ENCODE results near the gene OBSCN. TPM values are rescaled to one million over a fixed set of nuclear protein-coding genes. Genes with fewer than 3 reads are reported as not detected.
"Not testable (repeated sequence)": the region's sequence is repeated elsewhere in the genome, so short reads cannot be mapped to it uniquely, and the experiment has no call there.

The OBSCN gene
- total and polyA plus RNA-seq, 2 donors (not counting 3 experiments of a cell fraction or from before 2014, with no cell fraction given): 1.5 to 2.9 TPM

DNA sequence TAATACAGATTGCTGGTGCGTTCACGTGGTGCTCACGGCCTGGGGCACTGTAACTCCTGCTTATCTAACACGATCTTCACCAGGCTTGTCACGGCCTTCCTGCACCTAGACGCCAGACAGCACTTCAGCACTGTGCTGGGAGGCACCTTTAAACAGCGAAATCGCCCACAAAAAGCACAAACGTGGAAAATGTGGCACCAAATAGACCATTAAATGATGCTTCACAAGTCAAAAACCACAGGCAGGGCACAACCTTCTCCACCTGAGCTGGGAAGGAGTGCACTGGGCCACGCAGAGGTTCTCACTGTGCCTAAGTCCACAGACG, 22.2 kb upstream of the OBSCN start:
- Histone ChIP-seq H3K79me2 (ENCODE audit: control insufficient read depth, insufficient read depth, low read length) (no peaks in the 10 kb centered on the region), H3K9ac (replicated peaks; ENCODE audit: extremely low read depth, insufficient read depth, low read length) (no peak overlapping the region), H3K9me3 (replicated peaks; ENCODE audit: control insufficient read depth, insufficient read depth, low read length) (no peaks in the 10 kb centered on the region), H3K4me1 (ENCODE audit: control insufficient read depth, extremely low read depth, insufficient read depth, low read length) (no peaks in the 10 kb centered on the region), H3K4me3 (replicated peaks in 1 of 3; ENCODE audit: insufficient read depth in 1 of 3, low read depth in 1 of 3, low read length in 3 of 3) (no peak overlapping the region), H3K9me1 (replicated peaks; ENCODE audit: control insufficient read depth, extremely low read depth, insufficient read depth, low read length) (no peaks in the 10 kb centered on the region), H3K27me3 (ENCODE audit: control insufficient read depth in 2 of 2, insufficient read depth in 2 of 2, low read length in 2 of 2) (no peaks in the 10 kb centered on the region), H4K20me1 (replicated peaks; ENCODE audit: control insufficient read depth, extremely low read depth, insufficient read depth, low read length) (no peaks in the 10 kb centered on the region), H3K36me3 (ENCODE audit: control insufficient read depth in 2 of 2, extremely low read depth in 1 of 2, insufficient read depth in 2 of 2, low read length in 2 of 2) (no peaks in the 10 kb centered on the region), H3K4me2 (ENCODE audit: insufficient read depth, low read length) (no peak overlapping the region), H3K27ac (ENCODE audit: insufficient read depth, low read depth, low read length) (no peak overlapping the region), H2AFZ (ENCODE audit: low read depth, low read length) (no peak overlapping the region)
- ChIA-PET CTCF (no interaction called here), POLR2A (no interaction called here)
- TF ChIP-seq POLR2AphosphoS5 (IDR thresholded peaks at IDR 0.05; ENCODE audit: insufficient read depth, low read depth, low read length) (no peak), MAX (IDR thresholded peaks at IDR 0.05; ENCODE audit: insufficient read depth, insufficient read length) (no peak), GATA2 (IDR thresholded peaks at IDR 0.05; ENCODE audit: insufficient read depth, insufficient read length, low read depth, low read length) (no peak), MYC (IDR thresholded peaks at IDR 0.05; ENCODE audit: low read depth, low read length) (no peak), CTCF (IDR thresholded peaks at IDR 0.05; ENCODE audit: extremely low read depth in 1 of 2, insufficient read depth in 1 of 2, low read depth in 1 of 2, low read length in 2 of 2) (no peak), POLR2A (IDR thresholded peaks at IDR 0.05; ENCODE audit: low read depth, low read length) (no peak), JUN (IDR thresholded peaks at IDR 0.05; ENCODE audit: borderline replicate concordance, insufficient read depth, insufficient read length, low read depth) (no peak)
- DNase-seq (ENCODE audit: low read depth, low spot score): no peak
- no peak for FAIRE-seq
- dilution Hi-C loops (cut with MboI; ENCODE audit: extremely low pct_ligation_motif_present, low sequenced_read_pairs): loop anchor here (10.0 kb wide), 1 partner anchor 61 kb away; no protein-coding TSS in a partner anchor
- intact Hi-C loops (cut with micrococcal nuclease): no loop called here
- no TSS peak for BruUV-seq (replicated peaks)

DNA sequence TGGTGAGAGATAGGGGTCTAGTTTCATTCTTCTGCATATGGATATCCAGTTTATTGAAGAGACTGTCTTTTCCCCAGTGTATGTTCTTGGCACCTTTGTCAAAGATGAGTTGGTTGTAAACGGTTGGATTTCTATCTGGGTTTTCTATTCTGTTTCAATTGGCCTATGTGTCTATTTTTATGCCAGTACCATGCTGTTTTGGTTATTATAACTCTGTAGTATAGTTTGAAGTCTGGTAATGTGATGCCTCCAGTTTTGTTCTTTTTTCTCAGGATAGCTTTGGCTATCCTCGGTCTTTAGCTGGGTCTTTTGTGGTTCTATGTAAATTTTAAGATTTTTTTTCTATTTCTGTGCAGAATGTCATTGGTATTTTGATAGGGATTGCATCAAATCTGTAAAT, 19.6 kb upstream of the OBSCN start:
- H3K9me1 ChIP-seq (replicated peaks; ENCODE audit: control insufficient read depth, extremely low read depth, insufficient read depth, low read length); DNase-seq (ENCODE audit: low read depth, low spot score); H3K9me3 ChIP-seq (replicated peaks; ENCODE audit: control insufficient read depth, insufficient read depth, low read length); H3K4me2 ChIP-seq (ENCODE audit: insufficient read depth, low read length); H4K20me1 ChIP-seq (replicated peaks; ENCODE audit: control insufficient read depth, extremely low read depth, insufficient read depth, low read length); intact Hi-C loops (cut with micrococcal nuclease); H3K4me1 ChIP-seq (ENCODE audit: control insufficient read depth, extremely low read depth, insufficient read depth, low read length); POLR2A ChIA-PET; FAIRE-seq; H3K27ac ChIP-seq (ENCODE audit: insufficient read depth, low read depth, low read length); H3K79me2 ChIP-seq (ENCODE audit: control insufficient read depth, insufficient read depth, low read length); BruUV-seq (replicated peaks); H3K9ac ChIP-seq (replicated peaks; ENCODE audit: extremely low read depth, insufficient read depth, low read length); H3K27me3 ChIP-seq (ENCODE audit: control insufficient read depth in 2 of 2, insufficient read depth in 2 of 2, low read length in 2 of 2); H3K4me3 ChIP-seq (replicated peaks in 1 of 3; ENCODE audit: insufficient read depth in 1 of 3, low read depth in 1 of 3, low read length in 3 of 3); CTCF ChIA-PET; H2AFZ ChIP-seq (ENCODE audit: low read depth, low read length); H3K36me3 ChIP-seq (ENCODE audit: control insufficient read depth in 2 of 2, extremely low read depth in 1 of 2, insufficient read depth in 2 of 2, low read length in 2 of 2): not testable (repeated sequence)
- dilution Hi-C loops (cut with MboI; ENCODE audit: extremely low pct_ligation_motif_present, low sequenced_read_pairs): loop anchor here (10.0 kb wide), 1 partner anchor 63 kb away; no protein-coding TSS in a partner anchor
